Right ventricle myocardium inferior (tissue), 1 donor: ENCODE results near the gene FAH. TPM values are rescaled to one million over a fixed set of nuclear protein-coding genes. Genes with fewer than 3 reads are reported as not detected.

Source experiments
- ATAC-seq: fragments of 200-7000 bp; cut with Tn5 transposase; one replicate; pipeline ENCODE4 v1.9.1; 2020; ENCODE audit warnings: mild to moderate bottlenecking, moderate library complexity
- DNase-seq: peaks from one replicate; pipeline ENCODE4 v3.0.0; 2021; ENCODE audit errors: missing footprints
- intact Hi-C: fragments of 100-400 bp; cut with DNase I; formaldehyde crosslinking; loops from one replicate; pipeline ENCODE4 v1.11.0; 2022
- total RNA-seq: library from RNA; stranded (reverse); fragmentation: NEBNext Ultra II Directional; extraction: Animal tissue kit (Norgen Biotek cat#: 25700); gene quantifications from one replicate; pipeline ENCODE4 v1.2.1, GENCODE V29; 2021
- donor health status: DM: no; HTN: yes; CAD: no; lungs with severe emphysema.

FAH gene
- total RNA-seq, 1 donor from 2014 or later = 25.5 TPM

DNA sequence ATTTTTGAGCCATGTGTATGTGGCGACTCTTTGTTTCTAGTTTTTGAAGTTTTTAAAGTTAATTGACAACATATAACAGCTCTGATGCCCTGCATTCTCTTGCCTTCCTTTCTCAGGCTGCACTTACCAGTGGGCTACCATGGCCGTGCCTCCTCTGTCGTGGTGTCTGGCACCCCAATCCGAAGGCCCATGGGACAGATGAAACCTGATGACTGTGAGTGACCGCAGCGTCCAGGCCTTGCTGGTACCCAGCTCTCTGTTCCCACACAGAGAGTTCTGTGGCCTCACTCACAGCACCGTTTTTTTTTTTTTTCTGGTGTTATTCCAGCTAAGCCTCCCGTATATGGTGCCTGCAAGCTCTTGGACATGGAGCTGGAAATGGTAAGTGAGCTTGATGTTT, 15.1 kb downstream of the FAH start:
- ATAC-seq (no peak), DNase-seq (no peak)
- intact Hi-C loops = no loop called here

- ATAC-seq (no peak), DNase-seq (no peak)
- intact Hi-C loops = no loop called here
Measured at GRCh38 chr15:80168421-80168820, 15.6 kb downstream of the FAH start.

- no peak for ATAC-seq
- intact Hi-C loops = no loop called here
- no peak for DNase-seq
Measured at GRCh38 chr15:80169768-80170357, 17.1 kb downstream of the FAH start.

DNA sequence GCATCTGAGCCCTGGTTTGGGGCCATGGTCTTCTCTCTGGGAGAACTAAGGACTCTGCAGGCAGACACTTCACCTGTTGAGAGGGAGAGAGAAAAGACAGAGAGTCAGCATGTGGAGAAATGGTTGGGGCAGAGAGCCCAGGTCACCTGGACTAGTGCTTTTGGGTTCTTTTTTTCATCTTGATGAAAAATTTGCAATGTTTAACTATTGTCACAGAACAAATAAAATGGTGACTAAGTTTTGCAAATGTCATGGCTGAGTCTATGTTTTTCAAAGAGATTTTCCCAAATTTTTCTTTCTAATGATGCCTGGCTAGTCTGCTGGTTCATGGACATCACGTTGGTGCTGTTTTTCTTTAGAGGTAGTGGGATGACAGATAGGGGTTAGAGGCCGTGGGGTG, 17.8 kb downstream of the FAH start:
- intact Hi-C loops = no loop called here
- DNase-seq (no peak), ATAC-seq (no peak)

DNA sequence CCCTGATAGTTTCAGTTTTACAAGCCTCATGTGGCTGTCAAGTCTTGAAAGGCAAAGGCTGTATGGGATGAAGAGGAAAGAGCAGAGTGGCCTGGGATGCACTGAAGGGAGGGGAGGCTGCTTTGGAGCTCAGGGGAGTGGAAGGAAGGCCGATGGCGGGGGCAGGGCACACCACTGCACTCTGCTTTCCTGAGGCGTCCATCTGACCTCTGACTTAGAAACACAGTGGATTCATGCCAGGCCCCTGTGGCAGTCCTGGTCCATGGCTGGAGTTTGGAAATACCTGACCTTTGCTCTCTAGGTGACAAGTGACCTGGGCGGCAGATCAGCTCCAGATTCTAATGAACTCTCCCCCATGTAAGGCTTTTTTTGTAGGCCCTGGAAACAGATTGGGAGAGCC, 19.0 kb downstream of the FAH start:
- intact Hi-C loops = no loop called here
- ATAC-seq = no peak
- DNase-seq = no peak

DNA sequence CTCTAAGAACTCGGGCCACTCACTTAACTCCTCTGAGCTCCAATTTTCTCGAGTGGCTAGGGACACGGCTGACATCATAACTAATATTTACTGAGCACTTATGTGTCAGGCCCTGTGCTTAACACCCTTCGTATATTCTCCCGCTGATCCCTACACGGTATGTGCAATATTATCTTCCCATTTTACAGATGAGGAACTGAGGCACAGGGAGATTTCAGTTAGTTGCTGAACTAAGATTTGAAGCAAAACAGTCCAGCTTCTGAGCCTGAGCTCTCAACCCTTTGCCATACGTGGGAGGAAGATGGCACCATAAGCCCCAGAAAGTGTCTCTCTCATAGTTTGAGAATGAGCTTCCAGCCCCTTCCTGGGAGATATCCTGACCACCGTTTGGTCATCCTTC, 19.6 kb downstream of the FAH start:
- DNase-seq (no peak), ATAC-seq (no peak)
- intact Hi-C loops = no loop called here

GRCh38 chr15:80173022-80173759, 20.4 kb downstream of the FAH start:
- DNase-seq = no peak
- peak; percentile 32 for ATAC-seq
- intact Hi-C loops = no loop called here

GRCh38 chr15:80174017-80174746, 21.4 kb downstream of the FAH start:
- DNase-seq = no peak
- intact Hi-C loops = no loop called here
- peak; percentile 60 for ATAC-seq

GRCh38 chr15:80175436-80175835, 22.6 kb downstream of the FAH start:
- ATAC-seq = no peak
- DNase-seq = no peak
- intact Hi-C loops = no loop called here

- DNase-seq = no peak
Measured at GRCh38 chr15:80176443-80176842, 23.6 kb downstream of the FAH start.

DNA sequence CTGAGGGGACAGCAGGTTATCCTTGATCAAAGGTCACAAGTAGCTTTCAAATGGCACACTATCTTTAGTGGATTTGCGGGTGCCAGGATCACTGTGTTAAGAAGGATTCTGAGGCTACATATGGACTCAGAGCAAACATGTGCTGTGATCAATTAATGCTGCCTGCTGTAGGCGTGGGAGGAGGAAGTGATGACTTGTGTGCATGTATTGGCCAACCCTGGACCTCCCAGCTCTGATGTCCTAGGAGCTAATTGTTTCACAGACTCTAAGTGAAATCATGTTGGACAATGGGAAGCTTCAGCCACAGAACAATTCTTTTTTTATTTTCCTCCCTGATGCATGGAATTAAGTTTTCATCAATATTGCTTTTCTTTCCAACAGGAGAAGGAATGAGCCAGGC, 24.4 kb downstream of the FAH start:
- DNase-seq (no peak), ATAC-seq (no peak)
- intact Hi-C loops = no loop called here

More at GRCh38 chr15:80176443-80176842, 23.6 kb downstream of the FAH start:
- intact Hi-C loops = no loop called here
- ATAC-seq = no peak

DNA sequence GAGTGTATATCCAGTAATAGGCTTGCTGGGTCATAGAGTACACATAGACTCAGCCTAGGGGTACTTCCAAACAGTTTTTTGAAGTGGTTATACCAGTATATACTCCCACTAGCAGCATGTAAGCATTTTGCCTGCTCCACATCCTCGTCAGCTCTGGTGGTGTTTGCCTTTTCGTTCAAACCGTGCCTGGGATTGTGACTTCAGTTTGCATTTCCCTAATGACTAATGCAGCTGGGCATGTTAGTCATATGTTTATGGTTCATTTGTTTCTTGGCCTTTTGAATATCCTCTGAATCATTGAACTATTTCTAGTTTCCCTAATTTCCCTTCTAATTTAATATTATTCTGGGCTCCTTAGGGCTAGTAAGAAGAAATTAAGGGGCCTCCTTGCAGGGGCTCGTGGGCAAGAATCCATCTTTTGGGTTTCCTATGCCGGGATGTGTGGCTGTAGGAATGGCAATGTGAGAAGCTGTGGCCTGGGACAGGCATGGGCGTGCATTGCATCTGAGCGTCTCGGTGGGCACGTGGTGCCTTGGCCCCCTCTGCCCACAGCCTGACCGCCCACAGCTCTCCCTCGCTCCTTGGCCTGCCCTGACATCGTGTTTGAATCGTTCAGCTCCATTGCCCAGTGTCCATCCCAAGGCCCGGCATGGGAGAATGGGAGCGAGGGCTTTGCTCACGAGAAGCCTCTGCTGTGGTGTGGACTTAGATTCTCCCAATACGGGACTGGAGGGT, 26.4 kb downstream of the FAH start:
- intact Hi-C loops = no loop called here
- no peak for ATAC-seq
- no peak for DNase-seq

DNA sequence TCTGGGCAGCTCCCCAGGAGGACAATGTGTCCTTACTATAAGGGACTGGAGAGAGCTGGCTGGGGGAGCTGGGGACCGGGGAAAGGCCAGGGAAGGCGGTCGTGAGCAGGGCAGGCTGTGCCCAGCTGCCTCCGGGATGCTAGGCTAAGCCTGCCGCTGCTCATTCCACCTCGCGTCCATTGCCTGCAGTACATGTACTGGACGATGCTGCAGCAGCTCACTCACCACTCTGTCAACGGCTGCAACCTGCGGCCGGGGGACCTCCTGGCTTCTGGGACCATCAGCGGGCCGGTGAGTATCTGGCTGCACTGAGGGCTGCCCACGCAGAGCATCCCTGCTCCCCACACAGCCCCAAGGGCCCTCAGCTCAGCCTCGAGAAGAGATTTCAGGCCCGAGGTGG, 27.1 kb downstream of the FAH start:
- no peak for ATAC-seq
- intact Hi-C loops = no loop called here

DNA sequence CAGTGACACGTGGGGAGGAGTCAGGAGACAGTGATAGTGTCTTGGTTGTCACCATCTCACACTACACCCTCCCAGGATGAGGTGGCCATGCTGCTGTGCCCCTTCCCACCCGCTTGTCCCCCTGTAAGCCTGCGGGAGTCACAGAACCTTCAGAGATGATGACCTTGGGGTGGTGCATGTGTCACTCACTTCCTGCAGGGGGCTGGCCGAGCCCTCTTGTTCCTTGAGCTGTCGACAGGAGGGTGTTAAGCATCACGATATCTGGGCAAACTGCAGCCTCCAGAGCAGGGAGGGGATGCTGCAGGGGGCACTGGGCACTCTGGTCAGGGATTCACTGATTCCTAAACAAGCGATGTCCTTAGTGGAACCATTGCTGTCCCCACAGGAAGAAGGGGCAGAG, 27.7 kb downstream of the FAH start:
- DNase-seq (no peak), ATAC-seq (no peak)
- intact Hi-C loops = no loop called here

More for the DNA sequence above, 27.1 kb downstream of the FAH start:
- DNase-seq = no peak

DNA sequence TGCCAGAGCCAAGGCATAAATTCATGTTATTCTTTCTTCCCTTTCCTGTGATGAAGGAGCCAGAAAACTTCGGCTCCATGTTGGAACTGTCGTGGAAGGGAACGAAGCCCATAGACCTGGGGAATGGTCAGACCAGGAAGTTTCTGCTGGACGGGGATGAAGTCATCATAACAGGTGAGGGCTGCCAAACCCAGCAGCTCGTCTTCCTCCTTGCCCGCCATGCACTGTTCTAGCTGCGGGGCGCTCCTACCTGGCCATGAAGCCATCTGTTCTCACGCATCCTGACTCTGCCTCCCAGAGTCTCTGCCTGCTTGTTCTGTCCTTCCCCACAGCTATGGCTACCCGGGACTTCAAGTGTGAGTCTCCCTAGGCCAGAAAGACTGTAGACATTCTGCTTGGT, 28.2 kb downstream of the FAH start:
- intact Hi-C loops = no loop called here
- no peak for ATAC-seq
- no peak for DNase-seq

DNA sequence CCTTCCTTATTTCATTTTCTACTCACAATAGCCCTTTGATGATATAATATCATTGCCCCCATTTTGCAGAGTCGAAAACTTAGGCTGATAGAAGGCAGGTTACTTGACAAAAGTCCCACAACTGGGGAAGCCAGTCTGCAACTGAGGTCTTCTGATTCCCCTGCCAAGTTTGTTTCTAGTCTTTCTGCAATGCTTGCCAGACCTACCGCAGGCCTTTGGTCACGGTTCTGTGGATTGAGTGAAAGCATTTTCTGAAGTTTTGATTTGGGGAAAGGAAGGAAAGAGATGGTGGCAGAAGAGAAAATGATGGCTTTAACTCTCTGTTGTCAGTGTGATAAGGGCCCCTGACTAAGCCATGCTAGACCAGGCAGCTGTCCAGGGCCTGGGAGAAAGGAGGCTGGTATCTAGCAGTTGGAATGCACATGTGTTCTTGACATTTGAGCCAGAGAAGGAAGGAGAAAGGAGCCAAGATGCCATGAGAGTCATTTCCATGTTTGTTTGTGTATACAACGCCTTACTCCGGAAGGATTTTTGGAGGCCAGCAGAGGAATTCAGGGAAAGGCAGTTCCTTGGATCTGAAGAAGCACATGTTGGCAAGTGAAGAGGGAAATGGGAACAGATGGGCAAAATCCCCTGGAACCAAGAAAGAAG, 29.9 kb downstream of the FAH start:
- DNase-seq (no peak), ATAC-seq (no peak)
- intact Hi-C loops = no loop called here

GRCh38 chr15:80183306-80183705, 30.5 kb downstream of the FAH start:
- intact Hi-C loops = no loop called here
- no peak for DNase-seq
- ATAC-seq = no peak

DNA sequence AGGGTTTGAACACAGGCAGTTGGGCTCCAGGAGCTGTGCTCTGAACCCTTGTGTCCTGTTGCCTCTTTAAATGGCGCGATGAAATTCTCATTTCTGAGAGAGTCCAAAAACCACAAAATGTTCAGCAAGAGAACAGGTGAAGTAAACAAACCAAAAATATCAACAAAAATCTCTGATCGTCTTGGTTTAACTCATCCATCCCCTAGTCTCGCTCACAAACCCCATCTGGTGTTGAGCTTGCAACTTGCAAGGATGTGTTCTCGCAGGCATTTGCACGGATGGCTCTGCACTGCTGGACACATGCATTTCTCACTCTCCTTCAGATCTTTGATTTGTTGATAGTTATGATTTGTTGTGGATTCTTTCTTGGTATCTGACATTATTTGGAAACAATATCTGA, 31.1 kb downstream of the FAH start:
- intact Hi-C loops = no loop called here
- DNase-seq (no peak), ATAC-seq (no peak)

DNA sequence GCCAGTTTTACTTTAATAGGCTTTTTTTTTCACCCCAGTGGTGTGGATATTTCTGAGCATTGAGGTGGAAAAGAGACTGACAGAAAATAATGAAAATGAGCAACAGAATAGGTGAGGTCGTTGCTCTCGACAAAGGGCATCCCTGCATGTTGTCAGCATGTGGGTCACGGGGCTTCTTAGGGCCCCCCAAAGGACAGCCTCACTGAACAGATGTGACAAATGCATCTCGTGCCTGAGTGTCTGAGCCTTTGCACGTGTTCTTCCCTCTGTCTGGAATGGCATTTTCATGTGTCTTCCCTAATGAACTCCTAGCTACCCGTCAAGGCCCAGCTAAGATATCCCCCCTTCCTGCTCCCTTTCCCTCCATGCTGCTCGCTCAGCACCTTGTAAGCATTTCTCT, 31.8 kb downstream of the FAH start:
- intact Hi-C loops = no loop called here
- ATAC-seq = no peak
- DNase-seq = no peak
